Epithelial cell of esophagus (primary cell): Measurements from ENCODE around the gene PCDHGC5.

Experiments
- DNase-seq: peaks from one replicate; pipeline ENCODE4 v3.0.0; 2010; ENCODE audit warnings: low read depth
- H3K4me3 ChIP-seq: 2 replicates; pipeline ENCODE4 v1.5.1; 2011; ENCODE audit warnings: mild to moderate bottlenecking, low read length, control low read depth
- TF ChIP-seq, protein P1 (sequence below): IDR thresholded peaks from 2 replicates; pipeline ENCODE4 v1.5.1; 2011; ENCODE audit warnings: low read depth, mild to moderate bottlenecking, low read length, control low read depth, inconsistent platforms; ENCODE audit not compliant: insufficient read depth; ENCODE audit errors: missing control alignments

PCDHGC5 gene

DNA sequence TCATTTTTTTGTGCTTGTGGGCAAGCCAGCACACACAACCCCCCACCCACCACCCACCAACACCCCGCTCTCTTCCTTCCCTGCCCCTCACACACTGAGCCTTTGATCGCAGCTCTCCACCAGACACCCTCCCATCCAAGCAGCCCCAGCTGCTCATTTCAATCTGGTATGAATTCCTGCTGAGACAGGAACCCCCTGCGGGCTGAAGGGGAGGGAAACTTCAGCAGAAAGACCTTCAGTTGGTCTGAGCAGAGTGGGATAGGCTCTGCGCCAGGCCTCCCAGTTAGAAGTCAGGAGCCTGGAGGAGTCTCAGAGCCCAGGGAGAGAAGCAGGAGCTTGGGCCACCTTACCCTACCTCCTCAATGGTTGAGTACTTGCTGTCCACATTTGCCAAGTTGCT, 7.2 kb downstream of the PCDHGC5 start:
- DNase-seq, result no peak
- TF ChIP-seq, protein P1, sequence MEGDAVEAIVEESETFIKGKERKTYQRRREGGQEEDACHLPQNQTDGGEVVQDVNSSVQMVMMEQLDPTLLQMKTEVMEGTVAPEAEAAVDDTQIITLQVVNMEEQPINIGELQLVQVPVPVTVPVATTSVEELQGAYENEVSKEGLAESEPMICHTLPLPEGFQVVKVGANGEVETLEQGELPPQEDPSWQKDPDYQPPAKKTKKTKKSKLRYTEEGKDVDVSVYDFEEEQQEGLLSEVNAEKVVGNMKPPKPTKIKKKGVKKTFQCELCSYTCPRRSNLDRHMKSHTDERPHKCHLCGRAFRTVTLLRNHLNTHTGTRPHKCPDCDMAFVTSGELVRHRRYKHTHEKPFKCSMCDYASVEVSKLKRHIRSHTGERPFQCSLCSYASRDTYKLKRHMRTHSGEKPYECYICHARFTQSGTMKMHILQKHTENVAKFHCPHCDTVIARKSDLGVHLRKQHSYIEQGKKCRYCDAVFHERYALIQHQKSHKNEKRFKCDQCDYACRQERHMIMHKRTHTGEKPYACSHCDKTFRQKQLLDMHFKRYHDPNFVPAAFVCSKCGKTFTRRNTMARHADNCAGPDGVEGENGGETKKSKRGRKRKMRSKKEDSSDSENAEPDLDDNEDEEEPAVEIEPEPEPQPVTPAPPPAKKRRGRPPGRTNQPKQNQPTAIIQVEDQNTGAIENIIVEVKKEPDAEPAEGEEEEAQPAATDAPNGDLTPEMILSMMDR, result no peak
- H3K4me3 ChIP-seq, result no peak overlapping the region

- DNase-seq, result no peak
- TF ChIP-seq, protein P1, result no peak
- no peak overlapping the region for H3K4me3 ChIP-seq
Observed at GRCh38 chr5:141501761-141502160, 12.9 kb downstream of the PCDHGC5 start.

GRCh38 chr5:141503681-141504080, 14.8 kb downstream of the PCDHGC5 start:
- TF ChIP-seq, protein P1, result no peak
- DNase-seq, result no peak
- no peak overlapping the region for H3K4me3 ChIP-seq

- TF ChIP-seq, protein P1, result no peak
- no peak overlapping the region for H3K4me3 ChIP-seq
Observed at GRCh38 chr5:141504216-141504615, 15.3 kb downstream of the PCDHGC5 start.

GRCh38 chr5:141506381-141507155, 17.7 kb downstream of the PCDHGC5 start:
- H3K4me3 ChIP-seq, result no peak overlapping the region
- TF ChIP-seq, protein P1, result no peak

More at GRCh38 chr5:141504216-141504615, 15.3 kb downstream of the PCDHGC5 start:
- no peak for DNase-seq

GRCh38 chr5:141507387-141508091, 18.7 kb downstream of the PCDHGC5 start:
- DNase-seq, result no peak

More at GRCh38 chr5:141506381-141507155, 17.7 kb downstream of the PCDHGC5 start:
- DNase-seq, result no peak

More at GRCh38 chr5:141507387-141508091, 18.7 kb downstream of the PCDHGC5 start:
- H3K4me3 ChIP-seq, result no peak overlapping the region
- TF ChIP-seq, protein P1, result no peak
